Measurements from ENCODE around the gene CEP63. TPM values are rescaled to one million over a fixed set of nuclear protein-coding genes. Genes with fewer than 3 reads are reported as not detected.

The CEP63 gene
- total RNA-seq, 3 donors from 2014 or later, result 31.8 to 38.9 (median 33.1) TPM

DNA sequence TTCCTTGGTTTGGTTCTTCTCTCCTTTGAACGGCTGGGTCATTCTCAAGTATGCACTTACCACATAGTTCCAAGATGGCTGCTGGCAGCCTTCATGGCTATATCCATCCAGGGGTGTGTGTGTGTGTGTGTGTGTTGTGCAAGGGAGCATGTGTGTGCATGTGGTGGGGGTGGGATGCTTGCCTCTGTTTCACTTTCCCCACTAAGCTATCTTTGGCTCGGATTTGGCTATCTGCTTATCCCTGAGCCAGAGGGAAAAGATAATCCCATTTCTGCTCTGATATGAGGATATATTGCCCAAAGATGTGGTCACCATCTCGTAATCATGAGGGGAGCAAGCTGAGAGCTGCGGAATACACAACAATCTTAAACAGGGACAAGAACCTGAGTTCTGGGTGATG, 26.3 kb upstream of the CEP63 start:
- H3K36me3 ChIP-seq, result no peaks in the 10 kb centered on the region
- TF ChIP-seq POLR2AphosphoS5 (IDR thresholded peaks at IDR 0.05) (no peak), POLR2A (IDR thresholded peaks at IDR 0.05) (no peak)
- TF ChIP-seq, protein P1, sequence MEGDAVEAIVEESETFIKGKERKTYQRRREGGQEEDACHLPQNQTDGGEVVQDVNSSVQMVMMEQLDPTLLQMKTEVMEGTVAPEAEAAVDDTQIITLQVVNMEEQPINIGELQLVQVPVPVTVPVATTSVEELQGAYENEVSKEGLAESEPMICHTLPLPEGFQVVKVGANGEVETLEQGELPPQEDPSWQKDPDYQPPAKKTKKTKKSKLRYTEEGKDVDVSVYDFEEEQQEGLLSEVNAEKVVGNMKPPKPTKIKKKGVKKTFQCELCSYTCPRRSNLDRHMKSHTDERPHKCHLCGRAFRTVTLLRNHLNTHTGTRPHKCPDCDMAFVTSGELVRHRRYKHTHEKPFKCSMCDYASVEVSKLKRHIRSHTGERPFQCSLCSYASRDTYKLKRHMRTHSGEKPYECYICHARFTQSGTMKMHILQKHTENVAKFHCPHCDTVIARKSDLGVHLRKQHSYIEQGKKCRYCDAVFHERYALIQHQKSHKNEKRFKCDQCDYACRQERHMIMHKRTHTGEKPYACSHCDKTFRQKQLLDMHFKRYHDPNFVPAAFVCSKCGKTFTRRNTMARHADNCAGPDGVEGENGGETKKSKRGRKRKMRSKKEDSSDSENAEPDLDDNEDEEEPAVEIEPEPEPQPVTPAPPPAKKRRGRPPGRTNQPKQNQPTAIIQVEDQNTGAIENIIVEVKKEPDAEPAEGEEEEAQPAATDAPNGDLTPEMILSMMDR (IDR thresholded peaks at IDR 0.05), result no peak
- H3K27me3 ChIP-seq, result no peaks in the 10 kb centered on the region
- no peak overlapping the region for H3K4me3 ChIP-seq
- intact Hi-C loops (cut with DNase I; ENCODE audit: low total_unique reads), result no loop called here
- DNase-seq (ENCODE audit: low spot score in 2 of 2), result no peak
- no peaks in the 10 kb centered on the region for H3K9me3 ChIP-seq
- H3K4me1 ChIP-seq, result peaks cover 8 to 9% of the 10 kb centered on the region in 2 donors
- peak overlapping the region in 1 of 2 donors; percentile 43 for H3K27ac ChIP-seq

DNA sequence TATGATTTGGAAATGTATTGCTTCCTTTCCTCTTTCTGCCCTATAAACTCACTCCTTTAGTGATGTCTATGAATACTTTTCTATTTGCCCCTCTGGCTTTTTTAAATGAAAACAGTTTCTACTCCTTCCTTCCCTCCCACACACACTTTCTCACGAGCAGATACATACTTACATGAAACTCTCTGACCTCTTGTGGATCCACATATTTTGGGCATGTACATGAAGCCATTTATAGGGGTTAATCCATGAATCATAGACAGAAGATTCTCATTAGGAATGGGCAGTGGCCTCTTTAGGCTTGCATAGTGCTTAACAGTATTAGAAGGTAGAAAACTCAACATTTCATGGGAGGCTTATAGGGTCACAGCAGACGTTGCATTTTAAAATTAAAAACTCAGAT, 24.9 kb upstream of the CEP63 start:
- Histone ChIP-seq H3K4me3 (no peak overlapping the region), H3K27me3 (no peaks in the 10 kb centered on the region), H3K27ac (peak overlapping the region; percentile 1 to 79), H3K9me3 (no peaks in the 10 kb centered on the region), H3K4me1 (peaks cover 8 to 18% of the 10 kb centered on the region in 2 donors), H3K36me3 (no peaks in the 10 kb centered on the region)
- TF ChIP-seq POLR2AphosphoS5 (IDR thresholded peaks at IDR 0.05) (no peak), POLR2A (IDR thresholded peaks at IDR 0.05) (no peak)
- TF ChIP-seq, protein P1 (IDR thresholded peaks at IDR 0.05), result no peak
- intact Hi-C loops (cut with DNase I; ENCODE audit: low total_unique reads), result no loop called here
- no peak for DNase-seq (ENCODE audit: low spot score in 2 of 2)

DNA sequence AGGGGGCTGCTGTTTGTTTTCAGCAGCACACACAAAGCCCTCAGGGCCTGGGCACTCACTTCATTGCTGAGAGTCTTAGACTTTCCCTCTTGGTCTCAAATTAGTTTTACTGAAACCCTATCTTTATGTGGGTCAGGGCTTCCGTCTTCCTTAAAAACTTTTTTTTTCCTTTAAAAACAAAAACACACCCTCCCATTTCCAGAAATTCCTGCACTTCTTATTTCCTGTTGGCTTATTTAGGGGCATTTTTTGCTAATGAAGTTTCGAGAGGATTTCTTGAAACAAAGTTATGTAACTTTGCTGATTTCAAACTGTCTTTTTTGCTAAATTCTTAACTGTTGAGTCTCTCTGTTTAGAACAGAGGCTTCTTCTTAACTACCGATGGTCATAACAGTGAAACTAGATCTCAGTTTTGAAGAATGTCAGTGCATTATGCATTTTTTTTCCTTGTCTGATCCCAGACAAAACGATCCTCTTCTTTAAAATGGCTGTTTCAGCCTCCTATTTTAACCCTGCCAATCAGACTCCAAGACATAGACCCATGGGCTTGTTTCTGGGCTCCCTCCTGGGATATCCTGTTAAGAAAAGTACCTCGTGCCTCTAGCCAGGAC, 23.4 kb upstream of the CEP63 start:
- intact Hi-C loops (cut with DNase I; ENCODE audit: low total_unique reads), result no loop called here
- peaks cover 8 to 18% of the 10 kb centered on the region in 2 donors for H3K4me1 ChIP-seq
- H3K27ac ChIP-seq, result peak overlapping the region; percentile 82 to 88
- peak overlapping the region in 1 of 3 donors; percentile 2 for H3K4me3 ChIP-seq
- DNase-seq (ENCODE audit: low spot score in 2 of 2), result no peak
- no peaks in the 10 kb centered on the region for H3K9me3 ChIP-seq
- TF ChIP-seq, protein P1 (IDR thresholded peaks at IDR 0.05), result no peak
- TF ChIP-seq POLR2AphosphoS5 (IDR thresholded peaks at IDR 0.05), result no peak
- no peak for TF ChIP-seq POLR2A (IDR thresholded peaks at IDR 0.05)
- H3K27me3 ChIP-seq, result no peaks in the 10 kb centered on the region
- H3K36me3 ChIP-seq, result no peaks in the 10 kb centered on the region

DNA sequence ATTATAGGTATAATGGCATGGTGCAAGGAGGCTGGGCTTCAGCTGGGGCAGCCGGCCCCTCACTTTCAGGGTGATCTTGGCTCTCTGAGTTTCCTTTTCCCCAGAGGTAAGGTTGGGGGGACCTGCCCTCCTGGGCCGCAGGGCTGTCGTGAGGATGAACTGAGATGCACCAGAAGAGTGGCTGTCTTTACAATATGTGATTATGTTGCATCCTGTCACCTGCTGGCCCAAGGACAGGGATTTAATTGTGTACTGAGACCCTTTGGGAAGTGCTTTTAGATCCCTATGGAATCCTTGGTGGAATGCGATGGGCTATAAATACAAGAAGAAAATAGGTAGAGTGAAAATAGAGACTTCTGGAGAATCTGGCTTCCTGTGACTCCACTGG, 22.2 kb upstream of the CEP63 start:
- intact Hi-C loops (cut with DNase I; ENCODE audit: low total_unique reads), result no loop called here
- H3K4me3 ChIP-seq, result no peak overlapping the region

DNA sequence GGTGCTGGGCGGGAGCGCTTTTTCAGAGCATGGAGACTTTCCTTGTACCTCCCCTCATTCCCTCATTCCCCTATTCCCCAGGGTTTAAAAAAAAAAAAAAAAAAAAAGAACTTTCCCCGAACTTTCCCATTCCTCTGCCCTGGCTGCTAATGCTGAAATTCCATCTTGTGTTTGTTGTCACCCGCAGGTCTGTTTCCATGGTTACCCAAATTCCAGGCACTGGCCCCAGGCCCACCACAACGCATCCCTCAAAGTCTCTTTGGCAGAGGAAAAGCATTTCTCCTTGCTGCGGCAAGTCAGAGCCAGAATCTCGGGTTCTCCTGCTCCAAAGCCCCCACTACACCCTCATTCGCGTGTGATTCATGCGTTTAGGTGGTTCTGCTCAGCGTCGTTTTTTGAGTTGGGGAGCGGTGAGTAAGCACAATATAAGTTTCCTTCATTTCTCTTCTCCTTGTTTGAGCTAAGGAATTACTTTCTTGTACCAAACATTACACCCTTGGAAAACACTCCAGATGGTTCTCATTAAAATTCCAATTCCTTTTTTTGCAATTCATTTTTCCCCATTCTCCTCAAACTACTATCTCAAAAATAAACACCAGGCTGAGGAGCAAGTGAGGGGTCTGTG, 21.7 kb upstream of the CEP63 start:
- Histone ChIP-seq H3K27ac (peak overlapping the region; percentile 82 to 88), H3K9me3 (no peaks in the 10 kb centered on the region), H3K4me1 (peaks cover 8 to 18% of the 10 kb centered on the region in 2 donors), H3K27me3 (no peaks in the 10 kb centered on the region), H3K36me3 (no peaks in the 10 kb centered on the region), H3K4me3 (peak overlapping the region in 1 of 3 donors; percentile 8)
- peak; percentile 62 to 84 for DNase-seq (ENCODE audit: low spot score in 2 of 2)
- intact Hi-C loops (cut with DNase I; ENCODE audit: low total_unique reads), result no loop called here
- TF ChIP-seq POLR2A (IDR thresholded peaks at IDR 0.05) (no peak), POLR2AphosphoS5 (IDR thresholded peaks at IDR 0.05) (peak; percentile 58 to 84 (median 81))
- TF ChIP-seq, protein P1 (IDR thresholded peaks at IDR 0.05), result no peak

More for the DNA sequence above, 22.2 kb upstream of the CEP63 start:
- H3K27ac ChIP-seq, result peak overlapping the region; percentile 82 to 88
- H3K27me3 ChIP-seq, result no peaks in the 10 kb centered on the region
- no peaks in the 10 kb centered on the region for H3K9me3 ChIP-seq
- TF ChIP-seq POLR2AphosphoS5 (IDR thresholded peaks at IDR 0.05) (no peak), POLR2A (IDR thresholded peaks at IDR 0.05) (no peak)
- no peaks in the 10 kb centered on the region for H3K36me3 ChIP-seq
- DNase-seq (ENCODE audit: low spot score in 2 of 2), result no peak
- peaks cover 8 to 18% of the 10 kb centered on the region in 2 donors for H3K4me1 ChIP-seq

Data from breast epithelium (tissue), 4 donors.